Measurements from ENCODE around the gene CALN1.

CALN1 gene

DNA sequence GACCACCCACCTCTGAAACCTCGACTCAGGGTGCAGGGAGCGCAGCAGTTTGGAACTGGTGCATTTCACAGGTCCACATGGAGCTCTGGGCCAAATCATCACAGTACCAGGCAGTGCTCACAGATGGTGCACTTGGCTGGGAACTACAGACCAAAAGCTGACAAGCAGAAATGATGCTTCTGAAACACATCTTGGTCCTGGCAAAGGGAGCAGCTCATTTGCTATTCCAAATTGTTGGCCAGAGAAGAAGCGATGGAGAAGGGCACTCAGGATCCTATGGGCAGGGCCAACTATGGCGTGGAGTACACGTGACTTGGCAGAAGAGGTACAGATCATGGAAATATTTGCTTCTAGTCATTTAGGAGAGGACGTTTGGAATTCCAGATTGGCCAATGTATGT is 383.9 kb downstream of the CALN1 start:
- H3K4me1 ChIP-seq (ENCODE audit: insufficient read depth, poor library complexity, severe bottlenecking), result no peaks in the 10 kb centered on the region
- ATAC-seq (ENCODE audit: low read depth) (no peak), DNase-seq (ENCODE audit: low spot score) (no peak)
- H3K9me3 ChIP-seq (ENCODE audit: severe bottlenecking), result no peaks in the 10 kb centered on the region
- no peak overlapping the region for H3K27ac ChIP-seq (ENCODE audit: poor library complexity, severe bottlenecking)
- H3K4me3 ChIP-seq (ENCODE audit: severe bottlenecking), result no peak overlapping the region
- H3K36me3 ChIP-seq (ENCODE audit: low read depth), result no peaks in the 10 kb centered on the region
- no peaks in the 10 kb centered on the region for H3K27me3 ChIP-seq (ENCODE audit: insufficient read depth, poor library complexity, severe bottlenecking)
- TF ChIP-seq, protein P1, sequence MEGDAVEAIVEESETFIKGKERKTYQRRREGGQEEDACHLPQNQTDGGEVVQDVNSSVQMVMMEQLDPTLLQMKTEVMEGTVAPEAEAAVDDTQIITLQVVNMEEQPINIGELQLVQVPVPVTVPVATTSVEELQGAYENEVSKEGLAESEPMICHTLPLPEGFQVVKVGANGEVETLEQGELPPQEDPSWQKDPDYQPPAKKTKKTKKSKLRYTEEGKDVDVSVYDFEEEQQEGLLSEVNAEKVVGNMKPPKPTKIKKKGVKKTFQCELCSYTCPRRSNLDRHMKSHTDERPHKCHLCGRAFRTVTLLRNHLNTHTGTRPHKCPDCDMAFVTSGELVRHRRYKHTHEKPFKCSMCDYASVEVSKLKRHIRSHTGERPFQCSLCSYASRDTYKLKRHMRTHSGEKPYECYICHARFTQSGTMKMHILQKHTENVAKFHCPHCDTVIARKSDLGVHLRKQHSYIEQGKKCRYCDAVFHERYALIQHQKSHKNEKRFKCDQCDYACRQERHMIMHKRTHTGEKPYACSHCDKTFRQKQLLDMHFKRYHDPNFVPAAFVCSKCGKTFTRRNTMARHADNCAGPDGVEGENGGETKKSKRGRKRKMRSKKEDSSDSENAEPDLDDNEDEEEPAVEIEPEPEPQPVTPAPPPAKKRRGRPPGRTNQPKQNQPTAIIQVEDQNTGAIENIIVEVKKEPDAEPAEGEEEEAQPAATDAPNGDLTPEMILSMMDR (IDR thresholded peaks at IDR 0.05; ENCODE audit: poor library complexity, severe bottlenecking), result no peak

DNA sequence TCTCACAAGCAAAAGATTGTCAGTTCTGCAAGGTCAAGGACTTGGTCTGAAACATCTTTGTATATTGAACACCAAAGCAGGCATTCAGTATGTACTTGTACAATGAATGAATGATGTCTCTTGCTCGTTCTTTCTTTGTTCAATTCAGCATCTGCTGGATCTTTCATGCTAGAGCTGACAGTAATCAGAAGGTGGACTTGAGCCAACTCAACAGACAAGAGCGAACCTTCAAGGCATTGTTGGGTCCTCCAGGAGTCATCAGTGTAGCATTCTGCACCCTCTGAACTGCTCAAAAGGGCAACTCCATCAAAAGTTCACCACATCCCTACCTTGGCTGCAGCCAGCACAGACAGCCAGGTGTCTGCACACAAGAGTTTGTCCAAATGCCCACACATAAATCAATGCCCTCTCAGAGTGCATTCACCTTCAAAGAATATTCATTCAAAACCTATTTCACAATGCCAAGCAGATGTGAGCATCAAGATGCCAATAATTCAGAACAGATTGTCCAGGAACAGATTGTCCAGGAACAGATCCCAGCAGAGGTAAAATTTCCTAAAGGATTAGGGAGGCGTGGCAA is 386.7 kb downstream of the CALN1 start:
- ATAC-seq (ENCODE audit: low read depth), result no peak
- TF ChIP-seq, protein P1 (IDR thresholded peaks at IDR 0.05; ENCODE audit: poor library complexity, severe bottlenecking), result no peak
- no peak overlapping the region for H3K4me3 ChIP-seq (ENCODE audit: severe bottlenecking)

DNA sequence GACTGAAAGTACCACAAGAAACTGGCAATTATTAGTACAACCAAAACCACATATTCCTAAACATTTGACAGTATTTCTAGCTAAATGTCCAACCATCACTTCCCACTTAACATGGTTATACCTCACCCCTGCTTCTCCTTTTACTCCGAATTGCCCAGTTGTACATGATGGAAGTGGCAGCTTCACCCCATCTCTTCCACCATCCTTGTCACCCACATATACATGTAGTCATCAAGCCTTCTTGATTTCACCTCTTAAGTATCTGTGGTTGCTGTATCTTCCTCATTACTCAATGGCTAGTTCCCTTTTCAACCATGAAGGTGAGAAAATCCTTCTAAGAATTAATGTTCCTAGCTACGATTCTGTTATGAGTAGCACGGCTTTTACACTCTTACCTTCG is 388.2 kb downstream of the CALN1 start:
- no peak for DNase-seq (ENCODE audit: low spot score)
- Histone ChIP-seq H3K4me1 (ENCODE audit: insufficient read depth, poor library complexity, severe bottlenecking) (no peaks in the 10 kb centered on the region), H3K36me3 (ENCODE audit: low read depth) (no peaks in the 10 kb centered on the region), H3K9me3 (ENCODE audit: severe bottlenecking) (no peaks in the 10 kb centered on the region), H3K27ac (ENCODE audit: poor library complexity, severe bottlenecking) (no peak overlapping the region), H3K4me3 (ENCODE audit: severe bottlenecking) (no peak overlapping the region), H3K27me3 (ENCODE audit: insufficient read depth, poor library complexity, severe bottlenecking) (no peaks in the 10 kb centered on the region)
- no peak for ATAC-seq (ENCODE audit: low read depth)
- TF ChIP-seq, protein P1 (IDR thresholded peaks at IDR 0.05; ENCODE audit: poor library complexity, severe bottlenecking), result no peak

More for the DNA sequence above, 386.7 kb downstream of the CALN1 start:
- no peaks in the 10 kb centered on the region for H3K9me3 ChIP-seq (ENCODE audit: severe bottlenecking)
- no peaks in the 10 kb centered on the region for H3K36me3 ChIP-seq (ENCODE audit: low read depth)
- no peaks in the 10 kb centered on the region for H3K4me1 ChIP-seq (ENCODE audit: insufficient read depth, poor library complexity, severe bottlenecking)
- H3K27ac ChIP-seq (ENCODE audit: poor library complexity, severe bottlenecking), result no peak overlapping the region
- DNase-seq (ENCODE audit: low spot score), result no peak
- H3K27me3 ChIP-seq (ENCODE audit: insufficient read depth, poor library complexity, severe bottlenecking), result no peaks in the 10 kb centered on the region

DNA sequence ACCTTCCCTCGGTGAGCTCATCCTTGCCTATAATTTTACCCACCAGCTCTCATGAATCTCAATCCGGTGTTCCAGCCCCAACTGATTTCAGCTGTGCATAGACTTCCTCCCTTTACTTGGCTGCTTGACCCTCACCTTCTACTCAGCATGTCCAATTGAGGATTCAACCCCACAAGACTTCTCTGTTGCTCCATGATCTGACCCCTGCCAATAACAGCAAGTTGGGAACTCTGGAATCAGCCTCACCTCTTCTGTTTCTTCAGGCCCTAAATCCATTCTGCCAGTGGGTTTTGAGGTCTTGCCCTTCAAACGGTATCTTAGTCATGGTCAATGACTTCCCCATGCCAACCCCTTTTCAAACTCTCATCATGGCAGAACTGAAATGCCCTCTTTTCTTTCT is 390.4 kb downstream of the CALN1 start:
- Histone ChIP-seq H3K36me3 (ENCODE audit: low read depth) (no peaks in the 10 kb centered on the region), H3K9me3 (ENCODE audit: severe bottlenecking) (no peaks in the 10 kb centered on the region), H3K4me1 (ENCODE audit: insufficient read depth, poor library complexity, severe bottlenecking) (no peaks in the 10 kb centered on the region), H3K27ac (ENCODE audit: poor library complexity, severe bottlenecking) (no peak overlapping the region), H3K4me3 (ENCODE audit: severe bottlenecking) (no peak overlapping the region), H3K27me3 (ENCODE audit: insufficient read depth, poor library complexity, severe bottlenecking) (no peaks in the 10 kb centered on the region)
- no peak for ATAC-seq (ENCODE audit: low read depth)
- TF ChIP-seq, protein P1 (IDR thresholded peaks at IDR 0.05; ENCODE audit: poor library complexity, severe bottlenecking), result no peak
- DNase-seq (ENCODE audit: low spot score), result no peak

DNA sequence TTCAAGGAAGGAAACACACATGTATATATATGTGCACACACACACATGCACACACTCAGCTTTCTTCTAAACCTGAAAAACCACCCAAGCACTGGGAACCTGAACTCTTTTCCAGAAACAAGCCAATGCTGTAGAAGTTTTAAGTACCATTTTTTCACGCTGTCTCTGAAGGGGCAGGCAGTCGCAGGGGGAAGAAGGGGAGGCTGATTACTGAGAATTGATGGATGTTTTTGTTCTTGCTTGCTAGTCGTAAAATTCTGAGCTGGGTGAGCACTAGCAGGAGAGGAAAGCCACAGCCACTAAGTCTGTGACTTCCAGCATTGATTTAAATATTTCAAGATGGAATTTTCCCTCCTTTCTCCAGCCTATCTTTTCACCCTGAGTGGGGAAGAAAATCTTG is 391.8 kb downstream of the CALN1 start:
- Histone ChIP-seq H3K27me3 (ENCODE audit: insufficient read depth, poor library complexity, severe bottlenecking) (no peaks in the 10 kb centered on the region), H3K4me3 (ENCODE audit: severe bottlenecking) (no peak overlapping the region), H3K4me1 (ENCODE audit: insufficient read depth, poor library complexity, severe bottlenecking) (no peaks in the 10 kb centered on the region), H3K27ac (ENCODE audit: poor library complexity, severe bottlenecking) (no peak overlapping the region), H3K36me3 (ENCODE audit: low read depth) (no peaks in the 10 kb centered on the region), H3K9me3 (ENCODE audit: severe bottlenecking) (no peaks in the 10 kb centered on the region)
- ATAC-seq (ENCODE audit: low read depth) (no peak), DNase-seq (ENCODE audit: low spot score) (no peak)
- TF ChIP-seq, protein P1 (IDR thresholded peaks at IDR 0.05; ENCODE audit: poor library complexity, severe bottlenecking), result no peak

All from RWPE2 (cell line).